GM21786 (cell line): ENCODE data around the gene SIGLEC7.

Source experiments
- ATAC-seq: cut with Tn5 transposase; IDR thresholded peaks from one replicate; pipeline ENCODE4 v1.9.1; 2021; ENCODE audit not compliant: unreplicated experiment

SIGLEC7 gene

DNA sequence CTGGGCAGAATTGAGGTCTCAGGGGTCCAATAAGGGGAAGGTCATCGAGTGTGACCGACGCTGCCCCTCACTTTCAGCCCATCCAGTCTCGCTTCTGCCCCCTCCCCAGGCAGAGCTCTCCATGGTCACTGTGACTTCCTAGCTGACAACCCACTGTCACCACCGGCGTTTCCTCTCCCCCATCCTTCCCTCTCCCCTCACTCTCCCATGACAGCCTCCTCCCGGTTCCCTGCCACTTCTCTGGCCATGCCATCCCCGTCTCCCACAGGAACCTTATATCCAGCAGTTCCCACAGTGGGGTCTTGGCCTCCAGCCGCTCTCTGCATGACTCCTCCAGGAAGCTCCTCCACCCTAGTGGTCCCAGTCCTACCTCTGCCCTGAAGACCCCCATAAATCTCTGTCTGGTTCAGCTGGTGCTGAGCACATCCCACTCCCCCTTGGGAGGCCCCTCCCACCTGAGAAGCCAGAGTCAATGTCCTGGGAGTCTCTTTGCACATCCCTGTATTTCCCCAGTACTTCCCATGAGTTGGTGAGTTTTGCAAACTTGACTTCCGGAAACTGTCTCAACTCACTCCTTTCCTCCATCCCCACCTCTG is 58.1 kb downstream of the SIGLEC7 start:
- ATAC-seq: no peak

DNA sequence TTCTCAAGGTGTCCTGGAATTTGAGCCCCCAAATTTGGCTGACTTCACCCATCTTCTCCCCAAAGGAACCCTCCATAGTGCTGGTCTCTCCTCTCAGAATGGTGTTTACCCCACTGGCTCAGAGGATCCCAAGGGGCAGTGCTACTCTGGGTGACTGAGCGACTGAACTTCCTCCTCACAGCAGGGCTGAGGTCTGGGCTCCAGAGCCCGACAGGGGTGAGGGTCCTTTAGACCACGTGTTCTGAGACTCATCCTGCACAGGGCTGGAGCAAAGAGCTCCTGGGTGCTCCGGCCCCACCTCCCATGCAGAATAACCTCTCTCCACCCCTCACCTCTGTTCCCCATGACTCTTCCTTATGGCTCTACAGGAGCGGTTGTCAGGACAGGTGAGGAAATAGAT is 59.6 kb downstream of the SIGLEC7 start:
- no peak for ATAC-seq
